Activated B cell treated with CpG ODN at 0.5 μM for 24 hours (primary cell): ENCODE data around the gene GLCCI1. TPM values are rescaled to one million over a fixed set of nuclear protein-coding genes. Genes with fewer than 3 reads are reported as not detected.

Experiments
- ATAC-seq: fragments of 200-7000 bp; cut with Tn5 transposase; one replicate; pipeline ENCODE4 v1.10.0; 2021; ENCODE audit warnings: low read depth, mild to moderate bottlenecking, moderate library complexity
- CTCF ChIA-PET: fragments of 350-600 bp; sonication (Branson Sonifier 250); formaldehyde crosslinking; loops from one replicate; lab custom pipeline; 2021; ENCODE audit warnings: antibody characterized with exemption; lab: Charles Lee
- POLR2A ChIA-PET: fragments of 350-600 bp; sonication (Branson Sonifier 250); formaldehyde crosslinking; loops from one replicate; lab custom pipeline; 2021; ENCODE audit warnings: antibody characterized with exemption; lab: Charles Lee
- DNase-seq: peaks from one replicate; pipeline ENCODE4 v3.0.0; 2022
- H3K27ac Mint-ChIP-seq: one replicate; pipeline ENCODE4 v1.8.0; 2020; ENCODE audit warnings: mixed read lengths
- H3K27me3 Mint-ChIP-seq: one replicate; pipeline ENCODE4 v1.8.0; 2021; ENCODE audit warnings: mixed read lengths
- H3K36me3 Mint-ChIP-seq: one replicate; pipeline ENCODE4 v1.8.0; 2021; ENCODE audit warnings: low read depth, mixed read lengths
- H3K4me1 Mint-ChIP-seq: one replicate; pipeline ENCODE4 v1.8.0; 2021; ENCODE audit warnings: mixed read lengths
- H3K4me3 Mint-ChIP-seq: one replicate; pipeline ENCODE4 v1.8.0; 2020; ENCODE audit warnings: mild to moderate bottlenecking, mixed read lengths
- H3K9me3 Mint-ChIP-seq: one replicate; pipeline ENCODE4 v1.8.0; 2020; ENCODE audit warnings: mixed read lengths
- intact Hi-C: fragments of 100-400 bp; cut with micrococcal nuclease; formaldehyde crosslinking; loops from one replicate; pipeline ENCODE4 v1.15.1; 2024
- total RNA-seq: library from RNA; stranded (reverse); gene quantifications from 2 replicates; pipeline ENCODE4 v1.2.3, GENCODE V29; 2022
- TF ChIP-seq, protein P1 (sequence below): fragments of 200-600 bp; IDR thresholded peaks from one replicate; pipeline ENCODE4 v1.8.0; 2022; ENCODE audit warnings: antibody characterized with exemption, mild to moderate bottlenecking

Gene GLCCI1
- total RNA-seq, 1 donor from 2014 or later, result 37.4 TPM

- peaks cover 65% of the 10 kb centered on the region for H3K4me1 Mint-ChIP-seq
Observed at GRCh38 chr7:8125680-8126444, 157.3 kb downstream of the GLCCI1 start.

DNA sequence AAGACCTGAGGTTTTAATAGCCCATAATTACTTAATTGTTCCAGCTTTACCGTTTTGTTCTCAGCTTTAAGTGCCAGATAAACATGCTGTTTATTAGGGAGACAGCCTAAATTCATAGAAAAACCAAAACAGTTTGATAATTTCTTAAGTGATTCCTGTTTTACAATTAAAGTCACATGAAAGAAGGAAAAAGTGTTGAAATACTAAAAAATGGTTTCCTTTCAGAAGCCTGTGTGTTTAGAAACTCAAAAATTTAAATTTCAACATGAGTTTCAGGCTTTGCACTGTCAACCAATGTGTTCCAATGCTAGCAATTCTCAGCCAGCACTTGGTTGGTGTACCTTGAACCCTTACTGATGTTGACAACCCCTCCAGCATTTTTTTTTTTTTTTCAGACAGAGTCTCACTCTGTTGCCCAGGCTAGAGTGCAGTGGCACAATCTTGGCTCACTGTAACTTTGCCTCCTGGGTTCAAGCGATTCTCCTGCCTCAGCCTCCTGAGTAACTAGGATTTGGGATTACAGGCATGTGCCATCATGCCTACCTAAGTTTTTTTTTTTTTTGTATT, 158.1 kb downstream of the GLCCI1 start:
- ATAC-seq, result no peak
- TF ChIP-seq, protein P1, sequence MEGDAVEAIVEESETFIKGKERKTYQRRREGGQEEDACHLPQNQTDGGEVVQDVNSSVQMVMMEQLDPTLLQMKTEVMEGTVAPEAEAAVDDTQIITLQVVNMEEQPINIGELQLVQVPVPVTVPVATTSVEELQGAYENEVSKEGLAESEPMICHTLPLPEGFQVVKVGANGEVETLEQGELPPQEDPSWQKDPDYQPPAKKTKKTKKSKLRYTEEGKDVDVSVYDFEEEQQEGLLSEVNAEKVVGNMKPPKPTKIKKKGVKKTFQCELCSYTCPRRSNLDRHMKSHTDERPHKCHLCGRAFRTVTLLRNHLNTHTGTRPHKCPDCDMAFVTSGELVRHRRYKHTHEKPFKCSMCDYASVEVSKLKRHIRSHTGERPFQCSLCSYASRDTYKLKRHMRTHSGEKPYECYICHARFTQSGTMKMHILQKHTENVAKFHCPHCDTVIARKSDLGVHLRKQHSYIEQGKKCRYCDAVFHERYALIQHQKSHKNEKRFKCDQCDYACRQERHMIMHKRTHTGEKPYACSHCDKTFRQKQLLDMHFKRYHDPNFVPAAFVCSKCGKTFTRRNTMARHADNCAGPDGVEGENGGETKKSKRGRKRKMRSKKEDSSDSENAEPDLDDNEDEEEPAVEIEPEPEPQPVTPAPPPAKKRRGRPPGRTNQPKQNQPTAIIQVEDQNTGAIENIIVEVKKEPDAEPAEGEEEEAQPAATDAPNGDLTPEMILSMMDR, result no peak
- POLR2A ChIA-PET, result interaction anchor here (1.5 to 3.3 kb wide), 3 partner anchors 11 to 158 kb away, joined by 6 to 23 read pairs (median 14); partner anchors contain the start of gene GLCCI1
- no peaks in the 10 kb centered on the region for H3K9me3 Mint-ChIP-seq
- peaks cover 63% of the 10 kb centered on the region for H3K4me1 Mint-ChIP-seq
- H3K36me3 Mint-ChIP-seq, result no peaks in the 10 kb centered on the region
- intact Hi-C loops, result loop anchor here (2.0 to 5.0 kb wide), 2 partner anchors 50 to 444 kb away; no protein-coding TSS in a partner anchor
- no peak for DNase-seq
- CTCF ChIA-PET, result interaction anchor here (0.9 to 1.9 kb wide), 3 partner anchors 11 to 445 kb away, joined by 3 to 6 read pairs (median 4); no protein-coding TSS in a partner anchor
- H3K27ac Mint-ChIP-seq, result peak overlapping the region; percentile 93
- H3K4me3 Mint-ChIP-seq, result no peak overlapping the region
- no peaks in the 10 kb centered on the region for H3K27me3 Mint-ChIP-seq

More at GRCh38 chr7:8125680-8126444, 157.3 kb downstream of the GLCCI1 start:
- intact Hi-C loops, result loop anchor here (1.0 to 5.0 kb wide), 3 partner anchors 11 to 444 kb away; no protein-coding TSS in a partner anchor
- H3K36me3 Mint-ChIP-seq, result no peaks in the 10 kb centered on the region
- no peaks in the 10 kb centered on the region for H3K27me3 Mint-ChIP-seq
- ChIA-PET CTCF (interaction anchor here (0.9 to 1.9 kb wide), 4 partner anchors 10 to 444 kb away, joined by 3 to 6 read pairs (median 4); no protein-coding TSS in a partner anchor), POLR2A (interaction anchor here (0.9 to 3.3 kb wide), 5 partner anchors 8 to 158 kb away, joined by 4 to 23 read pairs (median 6); partner anchors contain the start of gene GLCCI1)
- peak; percentile 40 for DNase-seq
- peak; percentile 92 for ATAC-seq
- H3K9me3 Mint-ChIP-seq, result no peaks in the 10 kb centered on the region
- TF ChIP-seq, protein P1, result no peak
- H3K27ac Mint-ChIP-seq, result peak overlapping the region; percentile 93
- H3K4me3 Mint-ChIP-seq, result peak overlapping the region; percentile 71

DNA sequence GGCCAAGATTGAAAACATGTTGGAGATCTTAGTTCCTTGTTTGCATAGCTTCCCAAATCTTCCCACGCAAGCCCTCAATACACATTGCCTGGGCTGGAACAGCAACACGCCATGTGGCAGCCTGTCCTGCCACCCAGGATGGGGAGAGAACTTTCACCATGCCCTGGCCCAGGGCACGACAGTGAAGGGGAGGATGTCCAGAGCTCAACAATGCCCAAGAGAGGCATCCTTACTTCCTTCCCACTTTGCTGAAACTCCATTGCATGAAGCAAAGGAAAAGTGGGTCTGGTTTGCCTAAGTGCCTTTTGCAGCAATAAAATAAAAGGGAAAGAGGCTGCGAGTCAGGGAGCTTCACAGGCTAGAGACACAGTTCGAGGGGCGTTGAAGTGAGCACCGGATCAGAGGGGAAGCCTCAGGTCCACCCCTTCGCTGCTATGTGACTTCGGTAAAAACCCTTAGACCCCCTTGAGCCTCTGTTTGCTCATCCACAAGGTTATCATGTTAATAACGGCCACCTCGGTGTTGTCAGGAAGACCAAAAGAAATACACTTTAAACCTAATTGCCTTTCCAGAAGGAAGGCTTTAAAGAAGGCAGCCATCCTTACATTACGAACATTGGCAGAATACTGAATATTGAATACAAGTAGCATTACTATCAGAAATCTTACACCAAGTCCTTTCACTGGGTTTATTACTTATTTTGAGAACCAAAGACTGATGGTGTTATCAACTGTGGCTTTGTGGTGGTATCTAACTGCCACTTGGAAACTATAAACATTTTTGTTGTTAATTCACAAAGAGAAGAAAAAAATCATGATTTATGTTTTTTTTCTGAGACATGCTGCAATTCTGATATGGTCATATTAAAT, 160.1 kb downstream of the GLCCI1 start:
- Mint-ChIP-seq H3K4me3 (peak overlapping the region; percentile 45), H3K27ac (peak overlapping the region; percentile 78), H3K9me3 (no peaks in the 10 kb centered on the region), H3K27me3 (no peaks in the 10 kb centered on the region), H3K36me3 (no peaks in the 10 kb centered on the region), H3K4me1 (peaks cover 77% of the 10 kb centered on the region)
- ATAC-seq (no peak), DNase-seq (no peak)
- CTCF ChIA-PET, result no interaction called here
- TF ChIP-seq, protein P1, result no peak
- intact Hi-C loops, result loop anchor here (5.0 kb wide), 1 partner anchor 446 kb away; no protein-coding TSS in a partner anchor
- POLR2A ChIA-PET, result no interaction called here

- Mint-ChIP-seq H3K27me3 (no peaks in the 10 kb centered on the region), H3K4me1 (peaks cover 83% of the 10 kb centered on the region), H3K27ac (no peak overlapping the region), H3K9me3 (no peaks in the 10 kb centered on the region), H3K36me3 (no peaks in the 10 kb centered on the region), H3K4me3 (no peak overlapping the region)
- CTCF ChIA-PET, result no interaction called here
- POLR2A ChIA-PET, result no interaction called here
- DNase-seq, result no peak
- intact Hi-C loops, result loop anchor here (5.0 kb wide), 1 partner anchor 447 kb away; no protein-coding TSS in a partner anchor
- no peak for ATAC-seq
- TF ChIP-seq, protein P1, result no peak
Observed at GRCh38 chr7:8129318-8129659, 160.7 kb downstream of the GLCCI1 start.
